Measurements from ENCODE around the gene METTL13. TPM values are rescaled to one million over a fixed set of nuclear protein-coding genes. Genes with fewer than 3 reads are reported as not detected.

The METTL13 gene
- polyA plus RNA-seq, 1 donor (not counting 4 experiments of a cell fraction or from before 2014, with no cell fraction given), result 54.0 TPM

DNA sequence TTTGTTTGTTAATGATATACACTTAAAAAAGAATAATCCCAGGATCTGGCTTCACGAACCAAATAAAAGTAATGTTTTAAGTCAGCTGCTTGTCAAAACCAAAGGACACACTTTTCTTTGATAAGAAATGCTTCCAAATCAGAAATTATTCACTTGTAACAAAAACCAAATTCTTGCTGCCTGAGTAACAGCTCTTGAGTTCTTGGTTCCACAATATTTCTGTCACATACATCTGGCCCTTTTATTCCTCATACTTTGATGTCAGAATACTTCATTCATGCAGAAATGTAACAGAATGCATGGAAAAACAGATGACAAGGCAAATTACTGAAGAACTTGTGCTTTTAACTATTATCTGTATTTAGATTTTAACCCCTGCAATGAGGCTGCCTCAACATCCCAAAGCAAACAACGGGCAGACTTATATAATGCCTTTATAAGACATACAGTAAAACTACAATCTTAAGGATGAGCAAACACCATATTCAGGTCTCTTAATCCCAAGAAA is 41.0 kb upstream of the METTL13 start:
- dilution Hi-C loops (cut with MboI; ENCODE audit: extremely low pct_ligation_motif_present, low sequenced_read_pairs), result no loop called here
- Histone ChIP-seq H3K4me1 (ENCODE audit: control insufficient read depth, extremely low read depth, insufficient read depth, low read length) (peaks cover 34% of the 10 kb centered on the region), H3K4me2 (ENCODE audit: control insufficient read depth, extremely low read depth, insufficient read depth, low read depth, low read length) (peak overlapping the region; percentile 93), H3K9me1 (ENCODE audit: control insufficient read depth, extremely low read depth, insufficient read depth, low read length) (no peaks in the 10 kb centered on the region), H3K9me3 (ENCODE audit: control insufficient read depth, low read depth, low read length) (no peaks in the 10 kb centered on the region), H3K36me3 (ENCODE audit: control insufficient read depth in 2 of 2, extremely low read depth in 1 of 2, insufficient read depth in 2 of 2, low read length in 2 of 2) (peaks cover 2 to 6% of the 10 kb centered on the region in 2 experiments), H2AFZ (ENCODE audit: control insufficient read depth, low read length) (no peak overlapping the region), H3K27me3 (ENCODE audit: control insufficient read depth, extremely low read depth, insufficient read depth, low read length) (no peaks in the 10 kb centered on the region), H3K4me3 (ENCODE audit: control insufficient read depth in 2 of 3, extremely low read depth in 1 of 3, insufficient read depth in 2 of 3, low read depth in 1 of 3, low read length in 3 of 3) (peak overlapping the region in 2 of 3 experiments; percentile 96 to 98), H3K9ac (ENCODE audit: control insufficient read depth, extremely low read depth, insufficient read depth, low read length) (no peak overlapping the region), H3K79me2 (ENCODE audit: control insufficient read depth, insufficient read depth, low read length) (peaks cover 31% of the 10 kb centered on the region), H4K20me1 (ENCODE audit: control insufficient read depth, extremely low read depth, insufficient read depth, low read length) (no peaks in the 10 kb centered on the region), H3K27ac (ENCODE audit: control insufficient read depth, insufficient read depth, low read length) (peak overlapping the region; percentile 99)
- TF ChIP-seq, protein P1, sequence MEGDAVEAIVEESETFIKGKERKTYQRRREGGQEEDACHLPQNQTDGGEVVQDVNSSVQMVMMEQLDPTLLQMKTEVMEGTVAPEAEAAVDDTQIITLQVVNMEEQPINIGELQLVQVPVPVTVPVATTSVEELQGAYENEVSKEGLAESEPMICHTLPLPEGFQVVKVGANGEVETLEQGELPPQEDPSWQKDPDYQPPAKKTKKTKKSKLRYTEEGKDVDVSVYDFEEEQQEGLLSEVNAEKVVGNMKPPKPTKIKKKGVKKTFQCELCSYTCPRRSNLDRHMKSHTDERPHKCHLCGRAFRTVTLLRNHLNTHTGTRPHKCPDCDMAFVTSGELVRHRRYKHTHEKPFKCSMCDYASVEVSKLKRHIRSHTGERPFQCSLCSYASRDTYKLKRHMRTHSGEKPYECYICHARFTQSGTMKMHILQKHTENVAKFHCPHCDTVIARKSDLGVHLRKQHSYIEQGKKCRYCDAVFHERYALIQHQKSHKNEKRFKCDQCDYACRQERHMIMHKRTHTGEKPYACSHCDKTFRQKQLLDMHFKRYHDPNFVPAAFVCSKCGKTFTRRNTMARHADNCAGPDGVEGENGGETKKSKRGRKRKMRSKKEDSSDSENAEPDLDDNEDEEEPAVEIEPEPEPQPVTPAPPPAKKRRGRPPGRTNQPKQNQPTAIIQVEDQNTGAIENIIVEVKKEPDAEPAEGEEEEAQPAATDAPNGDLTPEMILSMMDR (optimal IDR thresholded peaks at IDR 0.05 in 1 of 3, IDR thresholded peaks at IDR 0.05 in 1 of 3, conservative IDR thresholded peaks at IDR 0.05 in 1 of 3; ENCODE audit: extremely low read depth in 1 of 3, insufficient read depth in 2 of 3, low read length in 3 of 3), result no peak
- TF ChIP-seq EZH2 (IDR thresholded peaks at IDR 0.05; ENCODE audit: low read length), result no peak
- no peak for FAIRE-seq
- no peak for DNase-seq (ENCODE audit: low read depth, low spot score)

DNA sequence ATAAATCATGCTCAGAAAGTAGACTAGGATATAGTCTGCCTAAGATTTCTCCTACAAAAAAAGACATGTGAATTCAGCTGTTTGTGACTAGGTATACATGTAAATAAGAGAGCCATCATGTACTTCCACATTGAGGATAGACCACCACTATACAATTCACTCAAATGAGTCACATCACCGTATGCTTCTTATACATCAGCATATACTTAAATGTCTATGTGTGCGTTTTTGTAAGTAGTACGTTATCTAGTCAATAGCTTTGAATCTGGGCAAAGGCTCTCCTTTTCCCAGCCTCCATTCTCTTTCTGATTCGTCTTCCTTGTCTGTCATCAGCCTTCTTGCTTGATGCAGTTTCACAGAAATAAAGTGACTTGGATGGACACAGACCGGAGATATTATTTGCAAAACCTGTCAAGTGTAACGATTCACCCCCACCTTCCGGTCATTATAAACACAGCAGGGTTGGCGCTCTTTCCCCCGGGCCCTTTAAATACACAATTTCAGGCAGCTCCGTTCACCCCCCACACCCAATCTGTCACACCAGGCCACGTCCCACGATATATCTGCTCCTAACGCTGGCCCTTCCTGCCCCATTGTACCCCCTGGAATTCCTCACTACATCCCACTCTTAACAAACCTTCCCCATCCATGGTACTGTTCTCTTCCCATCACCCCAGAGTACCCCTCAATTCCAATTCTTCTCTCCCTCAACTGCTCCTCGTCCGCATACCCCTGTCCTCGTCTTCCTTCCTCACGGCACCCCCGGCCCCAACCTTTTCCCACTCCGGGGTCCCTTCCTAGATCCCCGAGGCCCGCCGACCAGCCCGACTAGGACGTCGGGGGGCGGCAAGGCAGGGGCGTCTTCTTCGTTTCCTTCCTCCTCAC is 40.2 kb upstream of the METTL13 start:
- peak overlapping the region; percentile 99 for H3K27ac ChIP-seq (ENCODE audit: control insufficient read depth, insufficient read depth, low read length)
- peak; percentile 56 for FAIRE-seq

More for the DNA sequence above, 40.2 kb upstream of the METTL13 start:
- peak overlapping the region; percentile 93 for H3K4me2 ChIP-seq (ENCODE audit: control insufficient read depth, extremely low read depth, insufficient read depth, low read depth, low read length)
- H3K36me3 ChIP-seq (ENCODE audit: control insufficient read depth in 2 of 2, extremely low read depth in 1 of 2, insufficient read depth in 2 of 2, low read length in 2 of 2), result peaks cover 0 to 6% of the 10 kb centered on the region in 2 experiments
- no peaks in the 10 kb centered on the region for H3K9me1 ChIP-seq (ENCODE audit: control insufficient read depth, extremely low read depth, insufficient read depth, low read length)
- H3K27me3 ChIP-seq (ENCODE audit: control insufficient read depth, extremely low read depth, insufficient read depth, low read length), result no peaks in the 10 kb centered on the region
- dilution Hi-C loops (cut with MboI; ENCODE audit: extremely low pct_ligation_motif_present, low sequenced_read_pairs), result no loop called here
- H3K4me1 ChIP-seq (ENCODE audit: control insufficient read depth, extremely low read depth, insufficient read depth, low read length), result peaks cover 34% of the 10 kb centered on the region
- peak overlapping the region; percentile 85 to 98 (median 96) for H3K4me3 ChIP-seq (ENCODE audit: control insufficient read depth in 2 of 3, extremely low read depth in 1 of 3, insufficient read depth in 2 of 3, low read depth in 1 of 3, low read length in 3 of 3)
- no peaks in the 10 kb centered on the region for H4K20me1 ChIP-seq (ENCODE audit: control insufficient read depth, extremely low read depth, insufficient read depth, low read length)
- H3K79me2 ChIP-seq (ENCODE audit: control insufficient read depth, insufficient read depth, low read length), result peaks cover 31% of the 10 kb centered on the region
- DNase-seq (ENCODE audit: low read depth, low spot score), result no peak
- TF ChIP-seq, protein P1 (optimal IDR thresholded peaks at IDR 0.05 in 1 of 3, IDR thresholded peaks at IDR 0.05 in 1 of 3, conservative IDR thresholded peaks at IDR 0.05 in 1 of 3; ENCODE audit: extremely low read depth in 1 of 3, insufficient read depth in 2 of 3, low read length in 3 of 3), result peak in 1 of 3 experiments; percentile 9
- no peak for TF ChIP-seq EZH2 (IDR thresholded peaks at IDR 0.05; ENCODE audit: low read length)
- H3K9ac ChIP-seq (ENCODE audit: control insufficient read depth, extremely low read depth, insufficient read depth, low read length), result peak overlapping the region; percentile 97
- H2AFZ ChIP-seq (ENCODE audit: control insufficient read depth, low read length), result peak overlapping the region; percentile 96
- no peaks in the 10 kb centered on the region for H3K9me3 ChIP-seq (ENCODE audit: control insufficient read depth, low read depth, low read length)
